PFSK-1 (cell line): Measurements from ENCODE around the gene HDDC3.

Experiments used
- FOXP2 ChIP-seq: optimal IDR thresholded peaks from 2 replicates; pipeline ENCODE3; 2011; ENCODE audit warnings: borderline replicate concordance, control low read depth, inconsistent platforms; ENCODE audit not compliant: insufficient read depth; ENCODE audit errors: extremely low read length, extremely low read depth
- POLR2AphosphoS5 ChIP-seq: IDR thresholded peaks from 2 replicates; pipeline ENCODE4 v1.6.1; 2012; ENCODE audit warnings: low read depth, mild to moderate bottlenecking, control low read depth, low read length, moderate library complexity
- SIN3A ChIP-seq: IDR thresholded peaks from 2 replicates; pipeline ENCODE4 v1.6.1; 2012; ENCODE audit warnings: mild to moderate bottlenecking, low read length, moderate library complexity, borderline replicate concordance; ENCODE audit not compliant: insufficient read depth
- TAF1 ChIP-seq: IDR thresholded peaks from 2 replicates; pipeline ENCODE4 v1.6.1; 2012; ENCODE audit warnings: low read length, control low read depth, borderline replicate concordance; ENCODE audit not compliant: insufficient read depth
- TF ChIP-seq, protein P1 (sequence below), 2 experiments: IDR thresholded peaks; 2 replicates each; pipeline versions ENCODE4 v1.6.1 to v1.8.0; 2011 to 2012; ENCODE audit warnings: low read depth in 2 of 2, low read length in 2 of 2, control low read depth in 1 of 2, inconsistent platforms in 1 of 2, mild to moderate bottlenecking in 1 of 2, moderate library complexity in 1 of 2; ENCODE audit not compliant: insufficient read depth in 1 of 2

The HDDC3 gene

DNA sequence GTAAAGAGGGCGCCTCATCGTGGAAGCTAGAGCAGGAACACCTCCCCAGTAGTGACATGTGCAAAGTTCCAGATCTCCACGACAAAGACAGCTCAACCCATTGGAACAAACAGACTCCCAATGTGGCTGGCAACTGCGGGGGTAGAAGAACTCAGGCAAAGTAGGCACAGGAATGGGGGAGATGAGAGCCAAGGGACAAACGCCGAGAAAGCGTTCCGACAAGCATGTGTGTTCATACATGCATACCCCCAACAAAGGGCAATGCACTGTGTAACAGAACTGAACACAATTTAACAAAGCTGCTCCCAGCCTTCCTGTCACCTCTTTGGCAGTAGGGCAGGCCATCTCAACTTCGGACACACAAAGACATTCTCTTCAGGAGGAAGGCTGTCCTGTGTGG is 33.9 kb upstream of the HDDC3 start:
- no peak for TF ChIP-seq TAF1
- TF ChIP-seq POLR2AphosphoS5, result no peak
- TF ChIP-seq, protein P1, sequence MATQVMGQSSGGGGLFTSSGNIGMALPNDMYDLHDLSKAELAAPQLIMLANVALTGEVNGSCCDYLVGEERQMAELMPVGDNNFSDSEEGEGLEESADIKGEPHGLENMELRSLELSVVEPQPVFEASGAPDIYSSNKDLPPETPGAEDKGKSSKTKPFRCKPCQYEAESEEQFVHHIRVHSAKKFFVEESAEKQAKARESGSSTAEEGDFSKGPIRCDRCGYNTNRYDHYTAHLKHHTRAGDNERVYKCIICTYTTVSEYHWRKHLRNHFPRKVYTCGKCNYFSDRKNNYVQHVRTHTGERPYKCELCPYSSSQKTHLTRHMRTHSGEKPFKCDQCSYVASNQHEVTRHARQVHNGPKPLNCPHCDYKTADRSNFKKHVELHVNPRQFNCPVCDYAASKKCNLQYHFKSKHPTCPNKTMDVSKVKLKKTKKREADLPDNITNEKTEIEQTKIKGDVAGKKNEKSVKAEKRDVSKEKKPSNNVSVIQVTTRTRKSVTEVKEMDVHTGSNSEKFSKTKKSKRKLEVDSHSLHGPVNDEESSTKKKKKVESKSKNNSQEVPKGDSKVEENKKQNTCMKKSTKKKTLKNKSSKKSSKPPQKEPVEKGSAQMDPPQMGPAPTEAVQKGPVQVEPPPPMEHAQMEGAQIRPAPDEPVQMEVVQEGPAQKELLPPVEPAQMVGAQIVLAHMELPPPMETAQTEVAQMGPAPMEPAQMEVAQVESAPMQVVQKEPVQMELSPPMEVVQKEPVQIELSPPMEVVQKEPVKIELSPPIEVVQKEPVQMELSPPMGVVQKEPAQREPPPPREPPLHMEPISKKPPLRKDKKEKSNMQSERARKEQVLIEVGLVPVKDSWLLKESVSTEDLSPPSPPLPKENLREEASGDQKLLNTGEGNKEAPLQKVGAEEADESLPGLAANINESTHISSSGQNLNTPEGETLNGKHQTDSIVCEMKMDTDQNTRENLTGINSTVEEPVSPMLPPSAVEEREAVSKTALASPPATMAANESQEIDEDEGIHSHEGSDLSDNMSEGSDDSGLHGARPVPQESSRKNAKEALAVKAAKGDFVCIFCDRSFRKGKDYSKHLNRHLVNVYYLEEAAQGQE (IDR thresholded peaks at IDR 0.05; ENCODE audit: insufficient read depth in 1 of 2, low read depth in 2 of 2, low read length in 2 of 2), result no peak
- no peak for TF ChIP-seq FOXP2

GRCh38 chr15:90962021-90962420 is 29.7 kb upstream of the HDDC3 start:
- TF ChIP-seq SIN3A (no peak), POLR2AphosphoS5 (0 out of 2 replicates have a peak, but pooled peaks have one; percentile 47), TAF1 (no peak)
- TF ChIP-seq, protein P1 (IDR thresholded peaks at IDR 0.05; ENCODE audit: insufficient read depth in 1 of 2, low read depth in 2 of 2, low read length in 2 of 2), result no peak

DNA sequence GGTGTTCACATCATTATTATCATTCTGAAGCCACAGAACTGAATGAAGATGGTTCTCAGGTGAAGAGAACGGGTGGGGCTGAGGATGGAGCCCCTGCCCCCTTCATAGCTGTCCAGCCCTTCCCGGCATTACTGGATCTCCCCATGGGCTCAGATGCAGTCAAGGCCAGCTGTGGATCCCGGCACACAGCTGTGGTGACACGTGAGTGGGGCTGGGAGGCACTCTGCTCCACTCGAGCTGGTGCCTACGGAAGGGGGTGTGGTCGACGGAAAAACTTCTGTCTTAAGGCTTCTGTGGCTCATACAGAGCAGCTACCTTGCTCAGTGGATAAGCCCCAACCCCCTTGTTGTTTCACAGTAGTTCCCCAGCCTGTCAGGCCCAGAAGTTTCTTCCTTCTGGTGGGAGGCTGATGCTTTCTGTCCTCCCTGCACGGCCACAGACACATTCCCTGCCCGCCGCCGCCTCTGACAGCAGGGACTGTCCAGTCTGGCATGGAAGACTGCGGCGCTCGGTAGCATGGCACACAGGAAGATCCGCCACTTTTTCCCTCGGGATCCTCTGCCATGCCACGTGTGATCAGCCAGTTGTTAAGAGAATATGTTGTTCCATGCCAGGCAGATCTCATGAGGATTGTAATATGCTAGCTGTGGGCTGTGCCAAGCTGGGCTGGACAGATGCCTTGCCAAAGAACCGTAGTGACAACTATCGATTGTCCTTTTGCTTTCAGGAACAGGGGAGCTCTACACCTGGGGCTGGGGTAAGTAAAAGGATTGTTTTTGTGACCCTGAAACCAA is 28.1 kb upstream of the HDDC3 start:
- no peak for TF ChIP-seq POLR2AphosphoS5
- TF ChIP-seq SIN3A, result no peak
- TF ChIP-seq, protein P1 (IDR thresholded peaks at IDR 0.05; ENCODE audit: insufficient read depth in 1 of 2, low read depth in 2 of 2, low read length in 2 of 2), result no peak
- TF ChIP-seq TAF1, result no peak
- no peak for TF ChIP-seq FOXP2

DNA sequence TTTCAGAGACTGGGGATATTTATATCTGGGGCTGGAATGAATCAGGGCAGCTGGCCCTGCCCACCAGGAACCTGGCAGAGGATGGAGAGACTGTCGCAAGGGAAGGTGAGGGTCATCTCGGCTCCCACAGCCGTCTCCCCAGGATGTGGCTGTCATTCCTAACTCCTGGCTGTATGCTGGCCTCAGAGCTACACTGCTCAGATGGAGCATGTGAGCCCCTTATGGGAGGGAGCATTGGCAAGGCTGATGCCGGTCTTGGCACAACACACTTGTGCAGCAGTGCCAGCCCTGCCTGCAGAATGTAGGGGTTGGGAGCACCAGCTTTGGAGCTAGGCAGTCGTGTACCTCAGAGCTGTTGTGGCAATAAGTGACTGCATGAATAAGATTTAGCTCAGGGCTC is 27.5 kb upstream of the HDDC3 start:
- TF ChIP-seq FOXP2 (no peak), TAF1 (no peak)
- TF ChIP-seq, protein P1 (IDR thresholded peaks at IDR 0.05; ENCODE audit: insufficient read depth in 1 of 2, low read depth in 2 of 2, low read length in 2 of 2), result no peak

DNA sequence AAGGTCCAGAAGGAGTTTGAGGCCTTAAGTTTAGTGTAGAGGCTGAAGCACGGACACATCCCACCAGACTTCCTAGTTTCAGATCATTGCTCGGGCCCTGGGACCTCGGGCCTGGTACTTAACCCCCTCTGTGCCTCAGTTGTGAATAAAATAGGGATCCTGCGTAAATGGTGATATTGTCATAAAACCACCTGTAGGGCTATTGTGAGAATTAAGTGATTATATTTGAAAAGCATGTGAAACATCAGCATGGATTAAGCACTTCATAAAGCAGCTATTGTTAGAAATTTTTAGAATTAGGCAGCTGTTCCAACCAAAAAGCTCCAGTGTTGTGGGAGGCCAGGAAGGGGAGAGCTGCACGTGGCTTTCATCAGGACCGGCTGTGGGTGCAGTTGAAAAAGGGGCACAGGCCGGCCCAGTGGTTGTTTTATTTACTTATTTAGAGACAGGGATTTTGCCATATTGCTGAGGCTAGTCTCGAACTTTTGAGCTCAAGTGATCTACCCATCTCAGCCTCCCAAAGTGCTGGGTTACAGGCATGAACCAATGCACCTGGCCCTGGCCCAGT is 26.8 kb upstream of the HDDC3 start:
- TF ChIP-seq, protein P1 (IDR thresholded peaks at IDR 0.05; ENCODE audit: insufficient read depth in 1 of 2, low read depth in 2 of 2, low read length in 2 of 2), result no peak
- TF ChIP-seq FOXP2 (no peak), TAF1 (no peak), POLR2AphosphoS5 (no peak), SIN3A (no peak)
